Suprapubic skin (tissue), 4 donors: Measurements from ENCODE around the gene ESPN. TPM values are rescaled to one million over a fixed set of nuclear protein-coding genes. Genes with fewer than 3 reads are reported as not detected.

Experiments
- DNase-seq, 2 donors: peaks; one replicate each; pipeline ENCODE4 v3.0.0-alpha.2; 2019; ENCODE audit warnings: low spot score in 2 of 2
- H3K27ac ChIP-seq: fragments of 200-600 bp; sonication (generic); one replicate; pipeline ENCODE4 v1.5.1; 2019
- H3K27me3 ChIP-seq: fragments of 200-600 bp; sonication (generic); one replicate; pipeline ENCODE4 v1.5.1; 2019
- H3K36me3 ChIP-seq: fragments of 200-600 bp; sonication (generic); one replicate; pipeline ENCODE4 v1.5.1; 2019
- H3K4me1 ChIP-seq: fragments of 200-600 bp; sonication (generic); one replicate; pipeline ENCODE4 v1.5.1; 2019
- H3K4me3 ChIP-seq: fragments of 200-600 bp; sonication (generic); one replicate; pipeline ENCODE4 v1.5.1; 2019; ENCODE audit warnings: mild to moderate bottlenecking
- H3K9me3 ChIP-seq: fragments of 200-600 bp; sonication (generic); one replicate; pipeline ENCODE4 v1.5.1; 2019
- CTCF ChIP-seq, 2 donors: fragments of 200-600 bp in 1 of 2; fragments of 450-650 bp in 1 of 2; sonication (generic) in 1 of 2; IDR thresholded peaks; one replicate each; pipeline ENCODE4 v1.5.1; 2016 to 2019; ENCODE audit warnings: antibody characterized with exemption in 2 of 2, mild to moderate bottlenecking in 1 of 2, moderate library complexity in 1 of 2
- EP300 ChIP-seq: sonication (generic); formaldehyde crosslinking; IDR thresholded peaks from one replicate; pipeline ENCODE4 v1.6.1; 2017; ENCODE audit warnings: antibody characterized with exemption
- POLR2A ChIP-seq, 2 donors: fragments of 450-650 bp; IDR thresholded peaks; one replicate each; pipeline ENCODE4 v1.6.1; 2017; ENCODE audit warnings: antibody characterized with exemption in 2 of 2, mild to moderate bottlenecking in 2 of 2, moderate library complexity in 2 of 2
- POLR2AphosphoS5 ChIP-seq, 3 donors: sonication (generic); formaldehyde crosslinking; IDR thresholded peaks; one replicate each; pipeline ENCODE4 v1.6.1; 2017; ENCODE audit warnings: antibody characterized with exemption in 3 of 3
- WGBS: methylation state at CpG from one replicate; pipeline ENCODE4 v1.1.5; 2018; 5-methylcytosine and 5-hydroxymethylcytosine counted together
- total RNA-seq, 4 donors: library from RNA; depleted of rRNA; stranded (reverse); fragments of >200 nt; gene quantifications; one replicate each; pipeline ENCODE4 v1.1.0, GENCODE V29; 2016

The ESPN gene
- total RNA-seq, 4 donors from 2014 or later, result 37.6 to 54.4 (median 48.8) TPM

- Histone ChIP-seq H3K4me3 (no peak overlapping the region), H3K36me3 (peaks cover 28% of the 10 kb centered on the region), H3K9me3 (no peaks in the 10 kb centered on the region), H3K4me1 (peaks cover 12% of the 10 kb centered on the region), H3K27ac (no peak overlapping the region), H3K27me3 (peaks cover 14% of the 10 kb centered on the region)
- TF ChIP-seq POLR2A (IDR thresholded peaks at IDR 0.05) (no peak), POLR2AphosphoS5 (IDR thresholded peaks at IDR 0.05) (no peak), CTCF (IDR thresholded peaks at IDR 0.05) (no peak), EP300 (no peak)
- WGBS, result 82% methylated on average over 10 of the region's 13 CpGs
- no peak for DNase-seq
Measured at GRCh38 chr1:6462412-6463119, 38.0 kb downstream of the ESPN start.

GRCh38 chr1:6463120-6463412 is 38.5 kb downstream of the ESPN start:
- Histone ChIP-seq H3K27ac (no peak overlapping the region), H3K36me3 (peaks cover 33% of the 10 kb centered on the region), H3K27me3 (peaks cover 14% of the 10 kb centered on the region), H3K9me3 (no peaks in the 10 kb centered on the region), H3K4me1 (peaks cover 12% of the 10 kb centered on the region), H3K4me3 (no peak overlapping the region)
- DNase-seq, result no peak
- TF ChIP-seq CTCF (IDR thresholded peaks at IDR 0.05), result no peak
- TF ChIP-seq POLR2A (IDR thresholded peaks at IDR 0.05), result no peak
- no peak for TF ChIP-seq EP300
- no peak for TF ChIP-seq POLR2AphosphoS5 (IDR thresholded peaks at IDR 0.05)
- WGBS, result 92% methylated on average over 1 of the region's 1 CpG

- Histone ChIP-seq H3K27ac (no peak overlapping the region), H3K36me3 (peaks cover 47% of the 10 kb centered on the region), H3K4me3 (no peak overlapping the region), H3K27me3 (peaks cover 14% of the 10 kb centered on the region), H3K9me3 (no peaks in the 10 kb centered on the region), H3K4me1 (peaks cover 12% of the 10 kb centered on the region)
- DNase-seq, result no peak
- TF ChIP-seq EP300 (no peak), CTCF (IDR thresholded peaks at IDR 0.05) (no peak), POLR2A (IDR thresholded peaks at IDR 0.05) (no peak), POLR2AphosphoS5 (IDR thresholded peaks at IDR 0.05) (no peak)
- WGBS, result 77% methylated on average over 7 of the region's 7 CpGs
Measured at GRCh38 chr1:6464514-6464836, 39.9 kb downstream of the ESPN start.

GRCh38 chr1:6464915-6465314 is 40.3 kb downstream of the ESPN start:
- no peak overlapping the region for H3K27ac ChIP-seq
- H3K4me1 ChIP-seq, result peaks cover 9% of the 10 kb centered on the region
- H3K27me3 ChIP-seq, result peaks cover 14% of the 10 kb centered on the region
- no peaks in the 10 kb centered on the region for H3K9me3 ChIP-seq
- H3K4me3 ChIP-seq, result peak overlapping the region; percentile 21
- TF ChIP-seq POLR2AphosphoS5 (IDR thresholded peaks at IDR 0.05) (no peak), EP300 (no peak), POLR2A (IDR thresholded peaks at IDR 0.05) (no peak), CTCF (IDR thresholded peaks at IDR 0.05) (no peak)
- no peak for DNase-seq
- 81% methylated on average over 5 of the region's 5 CpGs for WGBS
- peaks cover 50% of the 10 kb centered on the region for H3K36me3 ChIP-seq

- 73% methylated on average over 14 of the region's 21 CpGs for WGBS
- H3K27ac ChIP-seq, result no peak overlapping the region
- no peaks in the 10 kb centered on the region for H3K9me3 ChIP-seq
- peaks cover 14% of the 10 kb centered on the region for H3K27me3 ChIP-seq
- TF ChIP-seq POLR2AphosphoS5 (IDR thresholded peaks at IDR 0.05) (no peak), POLR2A (IDR thresholded peaks at IDR 0.05) (no peak), CTCF (IDR thresholded peaks at IDR 0.05) (no peak), EP300 (no peak)
- peaks cover 7% of the 10 kb centered on the region for H3K4me1 ChIP-seq
- H3K36me3 ChIP-seq, result peaks cover 56% of the 10 kb centered on the region
- DNase-seq, result no peak
- peak overlapping the region; percentile 21 for H3K4me3 ChIP-seq
Measured at GRCh38 chr1:6465461-6466005, 41.0 kb downstream of the ESPN start.
